ENCODE results near the gene CYP4B1. TPM values are rescaled to one million over a fixed set of nuclear protein-coding genes. Genes with fewer than 3 reads are reported as not detected.
"Not testable (repeated sequence)": the region's sequence is repeated elsewhere in the genome, so short reads cannot be mapped to it uniquely, and the experiment has no call there.

The CYP4B1 gene
- total RNA-seq, 4 donors from 2014 or later, result 35.7 to 215 (median 75.1) TPM

DNA sequence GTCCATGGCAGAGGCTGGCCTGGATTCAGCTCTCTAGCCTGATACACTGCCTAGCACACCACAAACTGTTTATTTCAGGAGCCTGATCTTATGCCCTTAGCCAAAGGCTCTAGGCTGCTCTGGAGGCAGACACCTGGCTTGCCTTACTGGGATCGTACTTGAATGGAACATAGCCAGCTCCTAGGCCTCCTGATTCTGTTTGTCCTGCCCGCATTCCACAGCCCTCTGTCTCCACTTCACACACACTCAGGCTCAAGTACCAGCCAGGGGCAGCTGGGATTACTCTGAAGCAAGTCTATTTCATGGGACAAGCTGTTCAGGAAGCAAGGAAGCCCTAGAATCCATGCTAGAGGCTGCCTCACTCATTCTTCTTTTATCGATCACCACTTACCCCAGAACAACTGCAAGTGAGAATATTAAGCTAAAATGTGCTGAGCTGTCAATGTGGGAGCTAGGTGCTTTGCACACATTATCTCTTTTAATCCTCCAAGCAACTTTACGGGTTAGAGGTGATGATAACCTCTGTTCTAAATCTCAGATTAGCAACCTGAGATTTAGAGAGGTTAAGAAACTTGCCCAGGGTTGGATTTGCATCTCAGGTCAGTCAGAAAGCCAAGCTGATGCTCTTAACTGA, 31.1 kb upstream of the CYP4B1 start:
- no peak for DNase-seq (ENCODE audit: low spot score in 2 of 2)

DNA sequence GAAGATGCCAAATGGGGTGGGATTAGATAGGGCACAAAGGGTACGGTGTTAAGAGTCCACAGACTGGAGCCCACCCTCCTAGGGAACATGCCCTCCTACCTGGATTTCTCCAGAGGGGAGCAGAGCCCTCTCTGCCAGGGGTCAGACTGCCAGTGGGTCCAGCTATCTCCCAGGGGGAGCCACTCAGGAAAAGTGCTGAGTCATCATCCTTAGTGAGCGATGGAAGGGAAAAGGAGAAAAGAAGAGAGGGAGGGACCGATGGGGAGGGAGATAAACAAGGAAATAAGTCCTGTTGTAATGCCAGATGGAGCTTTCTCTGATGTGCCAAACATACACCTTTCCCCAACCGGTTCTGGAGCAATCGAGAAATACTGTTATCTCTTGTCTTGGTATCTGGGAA, 30.4 kb upstream of the CYP4B1 start:
- intact Hi-C loops (cut with DNase I; ENCODE audit: low total_unique reads), result no loop called here
- H3K4me3 ChIP-seq (ENCODE audit: low read depth, poor library complexity, severe bottlenecking), result no peak overlapping the region
- 75 to 77% methylated on average over 5 of the region's 5 CpGs for WGBS, 2 donors
- TF ChIP-seq POLR2A (IDR thresholded peaks at IDR 0.05), result no peak
- TF ChIP-seq, protein P1, sequence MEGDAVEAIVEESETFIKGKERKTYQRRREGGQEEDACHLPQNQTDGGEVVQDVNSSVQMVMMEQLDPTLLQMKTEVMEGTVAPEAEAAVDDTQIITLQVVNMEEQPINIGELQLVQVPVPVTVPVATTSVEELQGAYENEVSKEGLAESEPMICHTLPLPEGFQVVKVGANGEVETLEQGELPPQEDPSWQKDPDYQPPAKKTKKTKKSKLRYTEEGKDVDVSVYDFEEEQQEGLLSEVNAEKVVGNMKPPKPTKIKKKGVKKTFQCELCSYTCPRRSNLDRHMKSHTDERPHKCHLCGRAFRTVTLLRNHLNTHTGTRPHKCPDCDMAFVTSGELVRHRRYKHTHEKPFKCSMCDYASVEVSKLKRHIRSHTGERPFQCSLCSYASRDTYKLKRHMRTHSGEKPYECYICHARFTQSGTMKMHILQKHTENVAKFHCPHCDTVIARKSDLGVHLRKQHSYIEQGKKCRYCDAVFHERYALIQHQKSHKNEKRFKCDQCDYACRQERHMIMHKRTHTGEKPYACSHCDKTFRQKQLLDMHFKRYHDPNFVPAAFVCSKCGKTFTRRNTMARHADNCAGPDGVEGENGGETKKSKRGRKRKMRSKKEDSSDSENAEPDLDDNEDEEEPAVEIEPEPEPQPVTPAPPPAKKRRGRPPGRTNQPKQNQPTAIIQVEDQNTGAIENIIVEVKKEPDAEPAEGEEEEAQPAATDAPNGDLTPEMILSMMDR (IDR thresholded peaks at IDR 0.05), result no peak
- no peak for DNase-seq (ENCODE audit: low spot score in 2 of 2)

More for the DNA sequence above, 31.1 kb upstream of the CYP4B1 start:
- TF ChIP-seq POLR2A (IDR thresholded peaks at IDR 0.05), result no peak
- WGBS, 2 donors, result 67 to 76% methylated on average over 4 of the region's 4 CpGs
- intact Hi-C loops (cut with DNase I; ENCODE audit: low total_unique reads), result no loop called here
- H3K4me3 ChIP-seq (ENCODE audit: low read depth, poor library complexity, severe bottlenecking), result no peak overlapping the region

DNA sequence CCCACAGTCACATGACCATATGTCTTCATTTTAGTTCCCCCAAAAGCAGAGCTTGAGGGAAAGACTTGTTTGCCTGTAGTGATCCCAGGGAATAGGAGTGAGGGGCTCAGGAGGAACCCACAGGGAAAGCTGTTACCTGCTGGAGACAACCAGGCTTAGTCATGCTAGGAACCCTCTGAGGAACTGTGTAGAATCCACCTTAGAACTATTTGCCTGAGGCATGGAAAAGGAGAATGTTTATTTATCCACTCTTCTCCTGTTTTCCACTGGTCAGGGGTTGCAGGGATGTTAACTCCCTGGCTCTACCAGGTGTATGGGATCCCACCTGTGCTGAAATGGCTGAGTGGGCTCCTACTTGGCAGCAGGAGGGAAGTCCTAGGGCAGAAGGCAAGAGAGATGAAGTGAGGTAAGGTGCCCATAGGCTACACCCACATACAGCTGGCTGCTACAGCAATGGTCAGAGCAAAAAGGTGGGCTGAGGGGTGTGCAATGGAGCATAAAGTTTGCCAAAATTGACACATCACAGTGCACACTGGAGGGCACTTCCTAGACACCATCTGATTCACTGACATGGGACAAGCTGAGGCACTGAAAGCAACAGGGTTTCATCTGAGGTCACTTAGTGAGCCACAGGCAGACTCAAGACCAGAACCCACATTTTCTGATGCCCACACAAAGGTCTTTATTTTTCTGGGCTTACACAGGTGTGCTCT, 29.7 kb upstream of the CYP4B1 start:
- no peak for DNase-seq (ENCODE audit: low spot score in 2 of 2)
- no peak overlapping the region for H3K4me3 ChIP-seq (ENCODE audit: low read depth, poor library complexity, severe bottlenecking)
- intact Hi-C loops (cut with DNase I; ENCODE audit: low total_unique reads), result no loop called here
- no peak for TF ChIP-seq POLR2A (IDR thresholded peaks at IDR 0.05)
- TF ChIP-seq, protein P1 (IDR thresholded peaks at IDR 0.05), result no peak

DNA sequence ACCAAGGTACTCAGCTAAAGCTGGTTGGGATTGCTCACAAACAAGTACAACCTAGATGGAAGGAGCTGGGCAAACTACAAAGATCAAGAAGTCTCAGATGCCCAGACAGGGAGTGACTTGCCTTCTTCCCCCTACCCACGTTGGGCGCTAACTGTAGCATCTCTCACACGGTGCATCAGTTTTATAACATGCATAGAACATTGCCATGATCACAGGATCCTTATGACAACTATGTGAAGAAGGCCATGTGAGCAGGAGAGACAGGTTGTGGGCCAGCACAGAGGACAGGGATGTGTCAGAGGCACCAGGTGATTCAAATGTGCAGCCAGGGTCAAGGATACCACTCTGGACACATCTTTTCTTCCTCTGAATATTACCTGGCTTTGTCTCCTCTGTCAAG, 28.3 kb upstream of the CYP4B1 start:
- DNase-seq (ENCODE audit: low spot score in 2 of 2), result no peak
- no peak overlapping the region for H3K4me3 ChIP-seq (ENCODE audit: low read depth, poor library complexity, severe bottlenecking)
- WGBS, 2 donors, result 88 to 92% methylated on average over 3 of the region's 3 CpGs
- intact Hi-C loops (cut with DNase I; ENCODE audit: low total_unique reads), result no loop called here
- TF ChIP-seq, protein P1 (IDR thresholded peaks at IDR 0.05), result no peak
- no peak for TF ChIP-seq POLR2A (IDR thresholded peaks at IDR 0.05)

DNA sequence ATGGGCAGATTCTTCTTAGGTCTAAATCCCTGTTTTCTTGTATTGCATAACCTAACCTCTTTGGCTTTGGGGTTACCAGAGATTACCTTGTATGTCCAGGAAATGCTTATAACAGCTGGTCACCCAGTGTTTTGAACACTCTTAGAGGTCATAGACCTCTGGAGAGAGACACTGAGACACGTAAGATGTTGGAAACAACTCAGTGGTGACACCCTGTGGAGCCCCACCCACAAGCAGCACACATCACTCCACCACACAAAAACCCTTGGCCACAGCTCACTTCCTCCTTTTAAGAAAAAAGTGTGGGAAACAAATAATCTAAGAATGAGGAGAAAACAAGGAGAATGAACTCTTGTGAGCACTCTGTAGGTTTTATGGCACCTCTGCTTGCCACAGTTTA, 26.3 kb upstream of the CYP4B1 start:
- TF ChIP-seq, protein P1 (IDR thresholded peaks at IDR 0.05), result no peak
- TF ChIP-seq POLR2A (IDR thresholded peaks at IDR 0.05), result no peak
- no peak for DNase-seq (ENCODE audit: low spot score in 2 of 2)
- intact Hi-C loops (cut with DNase I; ENCODE audit: low total_unique reads), result no loop called here
- WGBS, 2 donors, result 12 to 26% methylated on average over 1 of the region's 1 CpG
- no peak overlapping the region for H3K4me3 ChIP-seq (ENCODE audit: low read depth, poor library complexity, severe bottlenecking)

DNA sequence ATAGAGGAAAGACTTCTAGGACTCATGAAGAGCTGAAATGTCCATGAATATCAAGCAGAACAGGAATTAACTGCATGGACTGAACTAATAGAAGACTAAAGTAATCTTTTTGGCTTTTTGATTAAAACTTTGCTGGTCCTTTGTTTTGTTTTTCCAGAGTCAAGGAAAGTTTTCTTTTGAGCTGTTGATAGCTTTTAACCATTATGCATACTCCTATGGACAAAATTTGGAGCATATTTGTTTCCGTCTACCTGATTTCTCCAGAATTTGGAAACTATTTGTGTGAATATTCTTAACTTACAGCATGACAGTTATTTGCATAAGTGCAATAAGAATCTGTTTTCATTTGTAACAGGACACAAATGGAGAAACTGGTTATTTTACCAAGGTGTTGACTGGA, 24.5 kb upstream of the CYP4B1 start:
- H3K4me3 ChIP-seq (ENCODE audit: low read depth, poor library complexity, severe bottlenecking), result no peak overlapping the region
- no peak for TF ChIP-seq POLR2A (IDR thresholded peaks at IDR 0.05)
- TF ChIP-seq, protein P1 (IDR thresholded peaks at IDR 0.05), result no peak
- WGBS, 2 donors, result 97 to 100% methylated on average over 1 of the region's 1 CpG
- no peak for DNase-seq (ENCODE audit: low spot score in 2 of 2)
- intact Hi-C loops (cut with DNase I; ENCODE audit: low total_unique reads), result no loop called here

DNA sequence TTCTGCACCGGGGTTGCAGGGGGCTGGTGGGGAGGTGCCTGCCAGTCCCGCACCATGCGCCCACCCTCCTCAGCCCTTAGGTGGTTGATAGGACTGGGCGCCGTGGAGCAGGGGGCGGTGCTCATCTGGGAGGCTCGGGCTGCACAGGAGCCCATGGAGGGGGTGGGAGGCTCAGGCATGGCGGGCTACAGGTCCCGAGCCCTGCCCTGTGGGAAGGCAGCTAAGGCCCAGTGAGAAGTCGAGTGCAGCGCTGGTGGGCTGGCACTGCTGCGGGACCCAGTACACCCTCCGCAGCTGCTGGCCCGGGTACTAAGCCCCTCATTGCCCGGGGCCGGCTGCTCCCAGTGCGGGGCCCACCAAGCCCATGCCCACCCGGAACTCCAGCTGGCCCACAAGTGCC, 20.4 kb upstream of the CYP4B1 start:
- intact Hi-C loops (cut with DNase I; ENCODE audit: low total_unique reads); DNase-seq (ENCODE audit: low spot score in 2 of 2); H3K4me3 ChIP-seq (ENCODE audit: low read depth, poor library complexity, severe bottlenecking): not testable (repeated sequence)
- 88 to 93% methylated on average over 13 to 14 of the region's 18 CpGs for WGBS, 2 donors
